AG08395 (cell line): Measurements from ENCODE around the gene GPR78.
A peak's percentile ranks its signal among the peaks of the same experiment; 100 is the strongest.

Source experiments
- DNase-seq: peaks from one replicate; pipeline ENCODE4 v3.0.0; 2012; ENCODE audit warnings: mixed read lengths, low spot score

Gene GPR78

DNA sequence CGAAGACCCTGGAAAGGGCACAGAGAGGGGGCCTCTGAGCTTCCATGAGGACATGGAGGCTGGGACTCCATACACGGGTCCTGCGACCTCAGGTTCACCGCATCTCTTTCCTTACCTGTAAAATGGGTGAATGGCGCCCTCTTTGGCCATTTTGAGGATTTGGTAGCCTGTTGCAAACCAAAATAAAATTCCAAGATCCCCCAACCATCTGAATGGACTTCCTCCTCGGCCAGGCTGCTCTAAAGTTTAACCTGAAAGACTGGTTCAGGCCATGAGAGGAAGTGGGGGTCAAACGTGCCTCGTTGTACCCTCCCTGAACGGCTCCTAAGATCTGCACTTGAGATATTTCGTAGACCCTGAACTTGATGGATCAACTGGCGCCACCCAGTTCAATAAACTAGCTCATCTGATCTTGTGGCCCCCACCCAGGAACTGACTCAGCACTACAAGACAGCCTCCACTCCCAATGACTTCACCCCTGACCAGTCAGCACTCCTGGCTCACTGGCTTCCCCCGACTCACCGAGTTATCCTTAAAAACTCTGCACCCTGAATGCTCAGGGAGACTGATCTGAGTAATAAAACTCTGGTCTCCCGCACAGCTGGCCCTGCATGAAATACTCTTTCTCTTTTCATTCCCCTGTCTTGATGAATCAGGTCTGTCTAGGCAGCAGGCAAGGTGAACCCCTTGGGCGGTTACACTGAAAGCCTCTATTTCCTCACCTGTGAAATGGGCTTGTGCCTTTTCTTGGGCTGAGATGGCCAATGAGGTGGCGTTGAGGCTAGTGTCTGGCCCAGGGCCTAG is 32.9 kb upstream of the GPR78 start:
- peak; percentile 39 for DNase-seq

- DNase-seq: no peak
Observed at GRCh38 chr4:8547912-8548730, 32.1 kb upstream of the GPR78 start.

- DNase-seq: no peak
Observed at GRCh38 chr4:8548731-8549351, 31.4 kb upstream of the GPR78 start.

GRCh38 chr4:8549352-8549931 is 30.8 kb upstream of the GPR78 start:
- DNase-seq: no peak

GRCh38 chr4:8550691-8551090 is 29.5 kb upstream of the GPR78 start:
- DNase-seq: no peak

GRCh38 chr4:8552024-8552423 is 28.2 kb upstream of the GPR78 start:
- no peak for DNase-seq

DNA sequence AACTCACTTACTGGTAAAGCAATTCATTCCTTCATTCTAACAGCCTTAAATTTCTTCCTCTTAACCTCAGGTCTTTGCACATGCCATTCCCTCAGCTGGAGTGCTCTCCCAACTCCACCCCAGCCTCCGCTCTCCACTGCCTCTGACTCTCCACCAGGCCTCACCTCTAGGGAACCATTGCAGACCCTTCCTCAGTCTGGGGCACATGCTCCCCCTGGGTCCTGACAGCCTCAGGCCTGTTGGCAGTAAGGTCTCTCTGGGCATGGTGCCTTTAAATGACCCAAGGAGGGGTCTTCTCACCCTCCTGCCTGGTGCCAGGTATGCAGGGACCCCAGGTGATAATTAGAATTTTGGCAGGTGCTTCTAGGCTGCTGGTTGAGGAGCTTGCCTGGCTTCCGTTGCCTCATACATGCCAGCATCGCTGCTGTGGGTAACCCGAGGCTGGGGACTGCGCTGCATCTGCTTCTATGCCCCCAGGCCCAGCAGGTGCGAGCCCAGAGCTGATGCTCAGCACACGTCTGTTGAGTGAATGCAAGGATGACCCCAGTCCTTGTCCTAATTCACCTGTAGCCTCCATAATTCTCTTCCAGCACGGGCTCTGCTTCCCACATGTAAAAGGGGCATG is 27.5 kb upstream of the GPR78 start:
- no peak for DNase-seq

- DNase-seq: no peak
Observed at GRCh38 chr4:8553216-8553615, 27.0 kb upstream of the GPR78 start.

- no peak for DNase-seq
Observed at GRCh38 chr4:8553991-8554405, 26.2 kb upstream of the GPR78 start.

- no peak for DNase-seq
Observed at GRCh38 chr4:8554555-8555100, 25.6 kb upstream of the GPR78 start.

GRCh38 chr4:8555716-8556115 is 24.5 kb upstream of the GPR78 start:
- DNase-seq: no peak

DNA sequence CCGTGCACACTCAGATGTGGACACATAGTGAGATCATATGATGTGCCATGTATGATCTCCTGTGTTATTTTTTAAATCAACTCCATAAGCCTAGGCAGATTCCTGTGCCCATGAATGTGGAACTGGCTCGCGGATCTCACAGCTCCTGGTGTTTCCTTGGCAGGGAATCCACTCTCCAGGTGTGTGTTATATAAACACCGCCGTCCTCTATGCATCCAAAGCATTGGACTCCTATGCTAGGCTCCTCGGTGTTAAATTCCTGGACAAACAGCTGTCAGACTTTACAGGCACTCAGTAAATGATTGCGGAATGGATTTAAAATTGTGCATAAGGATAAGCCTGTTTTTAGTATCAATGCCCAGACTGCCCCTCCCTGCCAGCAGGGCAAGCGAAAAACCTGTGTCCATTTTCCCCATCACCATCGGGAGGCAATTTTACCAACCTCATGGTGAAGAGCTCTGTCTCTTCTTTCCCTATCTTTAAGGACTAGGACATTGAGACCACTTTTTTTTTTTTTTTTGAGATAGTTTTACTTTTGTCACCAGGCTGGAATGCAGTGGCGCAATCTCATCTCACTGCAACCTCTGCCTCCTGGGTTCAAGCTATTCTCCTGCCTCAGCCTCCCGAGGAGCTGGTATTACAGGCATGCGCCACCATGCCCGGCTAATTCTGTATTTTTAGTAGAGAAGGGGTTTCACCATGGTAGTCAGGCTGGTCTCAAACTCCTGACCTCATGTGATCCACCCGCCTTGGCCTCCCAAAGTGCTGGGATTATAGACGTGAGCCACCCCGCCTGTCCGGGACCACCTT is 23.6 kb upstream of the GPR78 start:
- peak; percentile 38 for DNase-seq

DNA sequence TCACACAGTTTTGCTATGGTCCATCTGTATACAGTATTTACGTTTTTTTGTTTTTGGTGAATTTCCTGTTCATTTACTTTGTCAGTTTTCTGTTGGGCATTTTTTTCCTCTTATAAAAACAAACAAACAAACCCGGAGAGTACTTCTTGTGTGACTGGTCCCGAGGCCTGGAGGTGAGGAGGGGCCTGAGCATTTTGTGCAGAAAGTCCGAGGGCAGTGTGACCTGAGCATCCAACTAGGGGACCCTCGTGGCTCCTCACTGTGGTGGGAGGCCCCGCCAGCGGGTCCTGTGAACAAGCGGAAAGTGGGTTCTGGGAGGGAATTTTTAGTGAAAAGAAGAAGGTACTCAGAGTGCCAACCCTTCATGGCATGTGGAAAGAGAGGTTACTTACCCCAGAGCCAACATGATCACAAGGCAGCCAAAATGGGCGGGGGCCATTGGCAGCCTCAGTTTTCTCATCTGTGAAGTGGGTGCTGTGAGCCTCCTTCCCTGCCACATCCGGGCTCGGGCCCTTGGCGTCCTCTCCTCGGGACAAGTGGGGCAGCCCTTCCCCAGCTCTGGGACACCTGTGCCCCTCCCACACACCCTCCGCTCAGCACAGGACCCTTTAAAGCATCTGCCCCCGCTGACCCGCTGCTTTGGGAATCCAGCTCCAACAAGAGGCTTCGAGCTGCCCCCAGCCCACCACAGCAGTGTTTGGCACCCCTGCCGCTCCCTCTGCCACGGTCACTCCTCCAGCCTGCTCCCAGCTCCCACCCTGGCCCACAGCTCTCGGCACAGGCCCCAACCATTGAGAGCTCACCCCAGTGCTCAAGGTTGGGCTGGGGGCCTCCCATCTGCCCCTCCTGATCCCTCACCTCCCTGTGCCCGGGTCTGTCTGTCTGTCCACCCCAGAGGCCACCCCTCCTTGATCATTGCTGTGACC is 22.8 kb upstream of the GPR78 start:
- no peak for DNase-seq

DNA sequence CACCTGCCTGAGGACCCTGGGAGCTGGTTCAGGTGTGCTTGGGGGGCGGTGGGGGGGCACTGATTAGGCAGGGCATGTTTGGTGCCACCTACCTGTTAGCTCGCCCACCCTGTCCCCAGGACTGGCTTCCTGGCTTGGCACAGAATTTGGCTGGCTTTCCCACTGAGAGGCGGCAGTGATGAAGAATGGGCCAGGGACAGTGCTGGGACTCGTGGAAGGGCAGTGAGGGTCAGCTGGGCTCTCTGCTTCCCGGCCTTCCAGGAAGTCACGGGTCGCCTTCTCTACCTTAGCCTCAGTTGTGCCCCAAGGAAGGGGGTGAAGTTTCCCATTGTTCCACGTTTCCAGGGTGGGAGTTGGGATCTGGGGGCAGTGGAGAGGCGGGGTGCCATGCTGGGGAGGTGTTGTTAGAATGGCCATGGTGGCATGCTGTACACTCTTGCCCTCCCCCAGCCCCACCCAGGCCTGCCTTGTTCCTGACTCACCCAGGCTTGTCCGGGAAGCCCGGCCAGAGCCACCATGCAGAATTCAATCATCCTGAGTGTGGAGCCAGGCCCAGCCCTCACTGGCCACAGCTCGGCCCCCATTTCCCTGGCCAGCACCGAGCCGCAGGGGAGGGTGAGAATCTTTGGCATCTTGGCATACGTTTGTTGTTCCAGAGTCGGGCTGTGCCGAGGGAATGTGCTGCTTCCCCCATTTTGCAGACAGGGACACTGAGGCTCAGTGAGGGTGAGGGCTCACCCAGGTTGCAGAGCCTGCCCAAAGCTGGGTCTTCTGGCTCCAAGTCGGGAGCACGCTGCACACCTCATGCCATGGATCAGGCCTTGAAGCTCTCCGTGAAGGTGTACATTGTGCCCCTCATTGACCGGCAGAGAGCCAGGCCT is 21.9 kb upstream of the GPR78 start:
- peak; percentile 37 for DNase-seq

DNA sequence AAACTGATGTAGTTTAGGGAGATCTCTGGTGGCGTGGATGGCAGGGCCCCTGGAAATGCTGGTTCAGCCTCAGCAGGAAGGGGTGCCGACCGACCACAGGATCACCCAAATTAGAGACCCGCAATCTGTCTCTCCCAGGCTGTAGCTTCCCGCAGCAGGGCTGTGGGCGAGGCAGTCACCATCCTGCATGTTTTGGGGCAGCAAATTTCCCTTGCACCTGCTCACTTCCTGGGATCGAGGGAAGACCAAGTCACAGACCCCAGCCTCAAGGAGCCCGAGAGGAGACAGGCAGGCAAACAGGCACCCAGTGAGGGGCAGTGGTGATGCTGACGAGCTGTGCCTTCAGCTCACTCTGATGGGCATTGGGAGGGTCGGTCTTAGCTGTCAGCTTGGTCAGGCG is 21.2 kb upstream of the GPR78 start:
- no peak for DNase-seq

DNA sequence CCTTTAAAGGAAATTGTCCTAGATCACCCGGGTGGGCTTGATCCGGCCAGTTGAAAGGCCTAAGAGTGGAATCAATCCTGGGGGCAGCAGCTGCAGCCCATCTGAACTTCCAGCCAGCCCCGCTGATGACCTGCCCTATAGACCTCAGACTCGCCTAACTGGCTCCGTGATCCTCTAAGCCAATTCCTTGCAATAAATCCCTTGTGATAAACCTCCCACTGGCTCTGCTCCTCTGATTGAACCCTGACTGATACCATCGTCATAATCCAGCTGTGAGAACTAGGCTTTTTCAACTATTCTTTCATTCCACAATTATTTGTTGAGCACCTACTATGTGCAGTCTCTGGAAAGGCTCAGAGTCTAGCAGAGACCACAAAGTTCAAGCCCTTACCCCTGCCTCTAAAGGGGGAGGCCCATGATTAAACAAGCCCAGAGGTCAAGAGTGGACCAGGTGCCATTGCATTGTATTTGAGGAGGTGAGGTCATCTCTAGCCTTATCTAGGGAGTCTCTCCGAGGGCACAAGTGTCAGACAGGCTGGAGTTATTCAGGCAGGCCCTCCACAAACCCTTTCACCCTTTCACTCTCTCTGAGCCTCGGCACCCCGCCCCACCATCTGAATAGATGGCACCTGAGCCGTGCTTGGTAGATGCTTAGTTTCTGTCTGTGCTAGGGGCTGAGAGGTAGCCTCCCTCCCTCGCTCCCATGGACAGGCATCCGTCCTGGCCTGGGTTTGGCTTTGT is 20.5 kb upstream of the GPR78 start:
- no peak for DNase-seq

DNA sequence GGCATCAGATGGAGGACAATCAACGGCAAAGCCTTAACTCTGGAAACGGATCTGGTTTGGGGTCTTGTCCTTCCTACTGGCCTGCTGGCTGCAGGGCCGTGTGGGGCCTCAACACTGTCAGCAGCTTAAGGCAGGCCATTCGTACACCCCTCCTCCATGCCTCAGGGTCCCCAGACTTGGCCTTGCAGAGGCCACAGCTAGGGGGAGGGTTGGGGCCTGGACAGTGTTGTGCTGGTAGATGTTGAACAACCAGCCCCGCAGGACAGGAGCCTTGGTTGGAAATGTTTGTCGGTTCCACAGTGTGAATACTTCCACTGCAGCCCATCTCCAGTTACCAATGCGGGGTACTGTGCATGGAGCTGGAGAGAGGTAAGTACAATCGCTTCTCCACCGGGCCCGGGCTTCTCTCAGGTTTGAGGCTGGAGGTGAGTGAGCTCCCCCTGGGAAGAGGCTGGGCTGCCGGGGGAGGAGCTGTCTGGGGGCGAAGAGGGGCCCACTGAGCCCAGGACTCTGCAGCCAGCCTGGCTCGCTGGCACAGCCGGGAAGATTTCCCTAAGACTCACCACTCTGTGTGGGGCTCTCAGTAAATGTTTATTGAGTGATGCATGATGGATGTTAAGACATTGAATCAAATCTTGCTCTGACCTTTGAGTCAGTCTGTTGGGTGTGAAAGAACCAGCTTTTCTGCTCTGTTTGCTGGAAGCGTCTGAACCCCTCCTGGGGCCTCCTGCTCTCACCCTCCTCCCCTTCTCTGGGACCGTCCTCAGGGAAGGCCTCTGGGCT is 19.7 kb upstream of the GPR78 start:
- DNase-seq: no peak
